Measurements from ENCODE around the gene WIPI1.
"Not testable (repeated sequence)": the region's sequence is repeated elsewhere in the genome, so short reads cannot be mapped to it uniquely, and the experiment has no call there.

WIPI1 gene

GRCh38 chr17:68437979-68438822 is 19.1 kb downstream of the WIPI1 start:
- no peak for DNase-seq

- DNase-seq: peak; percentile 76
Measured at GRCh38 chr17:68435876-68436842, 21.1 kb downstream of the WIPI1 start.

- DNase-seq: no peak
Measured at GRCh38 chr17:68435361-68435760, 21.9 kb downstream of the WIPI1 start.

GRCh38 chr17:68433911-68434508 is 23.3 kb downstream of the WIPI1 start:
- no peak for DNase-seq

GRCh38 chr17:68433211-68433610 is 24.1 kb downstream of the WIPI1 start:
- no peak for DNase-seq

GRCh38 chr17:68432086-68432864 is 25.0 kb downstream of the WIPI1 start:
- no peak for DNase-seq

GRCh38 chr17:68431661-68432071 is 25.6 kb downstream of the WIPI1 start:
- DNase-seq: no peak

- DNase-seq: no peak
Measured at GRCh38 chr17:68431045-68431608, 26.2 kb downstream of the WIPI1 start.

- no peak for DNase-seq
Measured at GRCh38 chr17:68429881-68430280, 27.4 kb downstream of the WIPI1 start.

GRCh38 chr17:68428498-68429172 is 28.7 kb downstream of the WIPI1 start:
- no peak for DNase-seq

- no peak for DNase-seq
Measured at GRCh38 chr17:68427575-68427974, 29.7 kb downstream of the WIPI1 start.

- DNase-seq: no peak
Measured at GRCh38 chr17:68425979-68426378, 31.3 kb downstream of the WIPI1 start.

- no peak for DNase-seq
Measured at GRCh38 chr17:68424861-68425260, 32.4 kb downstream of the WIPI1 start.

GRCh38 chr17:68424203-68424602 is 33.1 kb downstream of the WIPI1 start:
- DNase-seq: no peak

GRCh38 chr17:68423251-68423650 is 34.0 kb downstream of the WIPI1 start:
- no peak for DNase-seq

- DNase-seq: no peak
Measured at GRCh38 chr17:68422821-68423220, 34.5 kb downstream of the WIPI1 start.

GRCh38 chr17:68421486-68421885 is 35.8 kb downstream of the WIPI1 start:
- no peak for DNase-seq

GRCh38 chr17:68420065-68420464 is 37.2 kb downstream of the WIPI1 start:
- no peak for DNase-seq

GRCh38 chr17:68418876-68419275 is 38.4 kb downstream of the WIPI1 start:
- DNase-seq: no peak

GRCh38 chr17:68417317-68417716 is 40.0 kb downstream of the WIPI1 start:
- DNase-seq: no peak

- DNase-seq: not testable (repeated sequence)
Measured at GRCh38 chr17:68414901-68415300, 42.4 kb downstream of the WIPI1 start.
